HG03521 (cell line): ENCODE measurements around the gene STK32C.

Experiments
- ATAC-seq: cut with Tn5 transposase; IDR thresholded peaks from one replicate; pipeline ENCODE4 v1.9.1; 2021; ENCODE audit warnings: mild to moderate bottlenecking, moderate library complexity; ENCODE audit not compliant: unreplicated experiment

The STK32C gene

DNA sequence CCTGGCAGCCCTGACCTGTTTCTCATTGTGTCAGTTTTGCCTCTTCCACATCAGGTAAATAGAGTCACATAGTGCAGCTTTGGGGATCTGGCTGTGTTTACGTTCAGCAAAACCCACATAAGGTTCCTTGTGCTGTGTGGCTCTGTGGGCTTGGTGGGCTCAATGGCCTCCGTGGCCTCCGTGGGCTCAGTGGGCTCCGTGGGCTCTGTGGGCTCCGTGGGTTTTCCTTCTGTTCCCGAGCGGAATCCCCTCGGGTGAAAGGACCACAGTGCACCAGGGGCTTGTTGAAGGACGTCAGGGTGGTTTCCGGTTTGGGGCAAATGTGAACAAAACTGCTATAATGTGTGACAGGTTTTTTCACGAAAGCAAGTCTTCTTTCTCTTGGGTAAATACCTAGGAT is 133.5 kb downstream of the STK32C start:
- ATAC-seq = no peak

DNA sequence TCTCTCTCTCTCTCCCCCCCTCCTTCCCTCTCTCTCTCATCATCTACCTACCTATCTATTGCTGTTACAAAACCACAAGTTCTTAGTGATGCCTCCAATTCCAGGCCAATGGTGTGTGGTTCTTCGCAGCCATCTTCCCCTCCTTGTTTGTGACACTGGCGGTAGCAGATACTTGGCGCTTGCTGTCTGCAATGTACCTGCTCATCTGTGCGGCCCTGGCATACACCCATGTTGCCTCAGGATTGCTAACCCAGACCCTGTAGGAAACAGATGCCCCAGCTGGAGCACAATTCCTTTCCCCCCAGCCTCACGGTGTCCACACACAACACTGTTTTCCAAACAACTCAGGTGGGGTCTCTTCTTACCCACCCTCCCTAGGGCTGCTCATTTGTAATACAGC is 134.6 kb downstream of the STK32C start:
- ATAC-seq = no peak

DNA sequence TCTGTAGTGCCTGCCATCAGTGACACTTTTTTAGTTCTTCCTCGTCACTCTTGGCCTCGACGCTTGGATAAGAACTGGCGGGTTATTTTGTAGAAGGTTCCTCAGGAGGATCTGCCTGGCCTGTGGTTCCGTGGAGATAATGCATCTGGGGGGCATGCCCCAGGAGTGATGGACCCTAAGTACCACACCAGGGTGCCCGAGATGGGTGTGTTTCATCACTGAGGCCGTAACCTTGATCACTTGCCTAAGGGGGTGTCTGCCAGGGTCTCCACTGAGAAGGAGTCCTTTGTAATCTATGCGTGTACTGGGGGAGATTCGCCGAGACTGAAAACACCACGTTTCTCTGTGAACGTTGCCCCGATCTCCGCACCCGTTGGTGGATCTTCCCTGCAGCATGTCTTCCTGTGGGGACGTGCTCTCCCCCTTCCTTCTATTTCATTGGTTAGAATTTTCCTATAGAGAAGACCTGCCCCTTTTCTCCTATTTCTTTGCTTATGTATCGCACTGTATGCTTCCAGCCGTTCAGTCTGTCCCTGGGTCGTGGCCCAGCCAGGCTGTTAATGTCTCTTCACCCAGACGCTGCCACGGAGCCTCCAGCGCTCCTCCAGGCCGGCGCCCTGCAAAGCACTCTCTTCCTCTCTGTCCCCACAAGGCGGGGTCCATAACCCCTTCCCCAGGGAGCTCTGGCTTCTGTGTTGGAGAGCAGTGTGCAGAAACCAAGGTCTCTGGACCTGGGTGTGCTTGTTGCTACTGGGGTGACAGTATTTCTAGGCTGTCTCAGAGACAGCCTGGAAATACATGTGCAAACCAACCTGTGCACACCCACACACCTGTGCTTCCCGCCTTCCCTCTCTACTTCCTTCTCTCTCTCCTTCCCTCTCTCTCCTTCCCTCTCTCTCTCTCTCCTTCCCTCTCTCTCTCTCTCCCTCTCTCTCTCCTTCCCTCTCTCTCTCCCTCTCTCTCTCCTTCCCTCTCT is 135.4 kb downstream of the STK32C start:
- ATAC-seq = no peak

DNA sequence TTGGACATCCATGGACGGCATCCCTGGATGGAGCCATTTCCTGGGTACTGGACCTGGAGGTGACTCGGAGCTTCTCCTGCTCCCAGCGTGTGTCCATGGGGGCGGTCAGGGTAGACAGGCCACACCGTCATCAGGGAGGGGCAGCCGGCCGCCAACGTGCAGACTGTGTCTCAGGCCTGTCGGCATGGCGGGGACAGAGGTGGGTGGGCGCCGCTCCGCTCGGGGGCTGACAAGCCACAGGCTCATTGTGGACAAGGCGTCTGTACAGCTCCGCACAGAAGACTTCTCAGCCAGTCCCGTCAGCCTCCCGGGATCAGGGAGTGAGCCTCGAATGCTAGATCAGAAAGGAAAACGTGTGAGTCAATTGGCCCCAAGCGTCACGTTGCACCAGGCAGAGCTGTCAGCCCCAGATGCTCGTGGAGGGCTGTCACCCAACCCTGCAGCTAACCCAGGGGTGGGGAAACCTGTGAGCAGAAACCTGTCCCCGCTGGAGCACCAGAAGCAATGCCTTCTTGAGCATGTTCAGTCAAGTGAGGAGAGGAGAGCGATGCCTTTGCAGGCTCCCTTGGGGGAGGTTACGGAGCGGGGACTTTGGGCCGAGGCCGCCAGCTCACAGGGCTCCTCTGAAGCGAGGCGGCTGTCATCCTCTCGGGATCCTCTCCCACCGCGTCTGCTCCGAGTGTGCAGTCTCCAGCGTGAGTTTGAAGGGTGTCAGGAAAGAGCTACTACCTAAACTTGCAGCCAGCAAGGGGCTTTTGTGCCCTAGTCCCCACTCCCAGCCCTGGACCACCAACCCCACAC is 137.0 kb downstream of the STK32C start:
- ATAC-seq = no peak

DNA sequence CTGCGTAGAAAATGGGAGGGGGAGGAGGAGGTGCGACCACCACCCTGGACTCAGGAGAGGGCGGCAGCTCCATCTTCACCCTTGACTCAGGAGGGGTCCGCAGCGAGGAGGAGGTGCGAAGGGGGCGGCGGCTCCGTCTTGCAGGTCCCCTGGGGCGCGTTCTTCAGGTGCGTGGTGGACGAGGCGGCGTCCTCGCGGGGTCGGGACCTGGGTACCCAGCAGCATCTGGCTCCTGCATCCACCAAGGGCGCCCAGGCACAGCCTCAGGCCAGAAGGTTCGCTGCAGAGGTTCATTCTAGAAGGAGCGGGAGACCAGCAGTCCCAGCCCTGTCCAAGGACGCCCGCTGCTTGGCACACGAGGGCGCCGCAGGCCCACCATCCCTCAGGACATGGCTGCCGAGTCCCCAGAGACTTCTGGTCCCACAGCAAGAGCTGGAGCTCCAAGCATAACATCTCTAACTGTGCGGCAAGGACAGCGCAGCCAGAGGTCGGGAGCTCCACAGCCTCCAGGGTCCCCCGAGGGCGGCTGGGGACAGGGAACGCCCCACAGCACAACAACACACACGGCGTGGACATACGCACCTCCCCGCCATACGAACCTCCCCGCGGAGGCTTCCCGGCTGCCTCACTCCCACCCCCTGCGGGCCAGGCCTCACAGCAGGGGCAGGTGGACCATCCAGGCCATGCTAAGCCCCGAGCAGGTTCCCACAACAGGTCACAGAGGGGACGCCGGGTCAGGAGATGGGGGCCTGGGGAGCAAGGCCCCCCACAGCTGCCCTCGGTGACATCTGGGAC is 137.8 kb downstream of the STK32C start:
- ATAC-seq = no peak

DNA sequence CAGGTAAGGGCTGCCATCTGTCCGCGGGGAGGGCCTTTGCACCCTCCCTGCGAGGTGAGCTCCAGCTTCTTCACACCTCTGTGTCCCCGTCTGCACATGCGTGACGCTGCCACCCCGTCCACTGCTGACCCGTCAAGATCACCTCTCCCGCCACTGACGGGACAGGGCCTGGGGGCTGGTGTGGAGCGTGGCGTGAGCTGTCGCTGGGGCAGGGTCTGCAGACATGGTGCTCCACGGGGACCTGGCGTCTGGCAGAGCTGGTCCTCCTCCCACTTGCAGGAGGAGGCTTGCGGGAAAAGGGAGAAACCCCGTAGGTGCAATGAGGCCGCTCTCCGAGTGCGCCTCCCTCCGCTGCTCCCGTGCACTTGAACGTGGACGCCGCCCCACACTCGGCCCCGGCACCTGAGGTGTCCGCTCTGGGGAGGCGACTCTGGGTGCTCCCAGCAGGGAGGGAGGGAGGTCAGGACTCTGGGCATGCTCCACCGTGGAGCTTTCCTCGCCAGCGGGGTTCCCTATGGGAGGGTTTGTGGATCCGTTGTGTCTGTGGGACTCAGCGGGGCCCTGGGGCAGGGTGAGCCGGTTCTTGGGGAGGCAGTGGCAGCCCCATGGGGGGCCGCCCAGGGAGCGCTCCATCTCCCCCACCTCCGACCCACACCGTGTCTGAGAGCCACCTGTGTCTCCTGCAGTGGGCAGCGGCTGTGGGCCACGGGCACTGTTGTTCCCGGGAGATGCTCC is 138.6 kb downstream of the STK32C start:
- ATAC-seq = no peak

DNA sequence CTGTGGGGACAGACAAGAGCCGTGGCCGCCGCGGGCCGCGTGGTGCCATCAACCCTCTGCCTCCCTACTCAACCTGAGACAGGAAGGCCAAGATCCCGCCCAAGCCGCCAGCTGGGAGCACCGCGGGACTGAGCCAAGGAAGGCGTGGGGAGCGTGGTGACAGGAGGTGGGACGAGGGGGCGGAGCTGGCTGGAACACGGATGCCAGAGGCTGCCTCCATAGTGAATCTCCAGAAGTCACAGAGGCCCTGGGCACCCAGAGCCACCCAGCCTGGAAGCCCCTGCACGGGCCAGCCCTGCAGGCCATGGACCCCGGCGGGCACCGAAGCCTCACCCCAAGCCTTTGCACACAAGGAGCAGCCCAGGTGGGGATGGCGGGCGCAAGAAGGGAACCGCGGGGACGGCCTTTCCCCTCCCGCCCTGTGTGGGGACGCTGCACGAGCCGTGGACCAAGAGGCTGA is 139.1 kb downstream of the STK32C start:
- ATAC-seq = no peak

DNA sequence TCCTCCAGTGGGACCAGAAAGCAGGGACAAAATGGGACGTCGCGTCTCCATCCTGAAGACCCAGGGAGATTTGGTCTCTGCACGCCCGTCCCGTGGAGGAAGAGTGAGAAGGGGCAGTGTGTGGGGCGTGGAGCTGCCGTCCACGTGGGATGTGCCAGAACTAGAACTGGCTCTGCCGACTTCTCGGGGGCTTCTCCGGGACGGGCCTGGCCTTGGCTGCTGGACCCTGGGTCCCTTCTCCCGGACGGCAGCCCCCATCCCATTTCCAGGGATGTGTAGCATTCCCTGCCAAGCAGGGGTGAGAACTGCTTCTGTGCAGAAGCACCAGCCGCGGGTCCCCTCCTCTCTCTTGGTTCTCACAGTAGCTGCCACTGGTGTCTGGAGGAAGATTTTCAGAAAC is 139.8 kb downstream of the STK32C start:
- ATAC-seq = no peak

DNA sequence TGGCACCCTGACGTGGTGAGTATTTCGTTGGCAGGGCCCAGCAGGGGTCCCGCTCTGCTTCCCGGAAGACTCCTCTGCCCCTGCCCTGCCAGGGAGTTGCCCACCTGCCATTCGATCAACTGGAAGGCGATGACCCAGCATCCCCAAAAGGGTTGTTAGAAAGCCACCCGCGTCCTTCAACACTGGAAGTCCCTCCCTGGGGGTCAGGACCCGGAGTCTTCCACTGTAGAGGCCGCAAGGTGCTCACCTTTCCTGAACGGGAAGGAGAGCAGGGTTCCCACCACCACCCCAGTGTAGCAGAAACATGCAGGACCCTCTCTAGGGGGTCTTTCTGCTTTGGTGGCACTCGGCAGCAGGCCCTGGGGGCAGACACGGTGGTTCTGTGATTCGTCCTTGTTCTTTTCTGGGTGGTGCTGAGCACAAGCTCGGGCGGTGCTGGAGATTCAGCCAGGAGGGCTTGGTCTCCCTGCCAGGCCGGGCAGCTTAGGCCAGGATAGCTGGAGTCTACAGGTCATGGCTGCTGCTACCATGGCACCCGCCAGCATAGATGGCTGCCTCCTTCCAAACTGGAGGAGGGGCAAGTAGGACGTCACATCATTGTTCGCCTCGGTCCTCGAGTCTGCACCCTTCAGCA is 140.6 kb downstream of the STK32C start:
- ATAC-seq = no peak

DNA sequence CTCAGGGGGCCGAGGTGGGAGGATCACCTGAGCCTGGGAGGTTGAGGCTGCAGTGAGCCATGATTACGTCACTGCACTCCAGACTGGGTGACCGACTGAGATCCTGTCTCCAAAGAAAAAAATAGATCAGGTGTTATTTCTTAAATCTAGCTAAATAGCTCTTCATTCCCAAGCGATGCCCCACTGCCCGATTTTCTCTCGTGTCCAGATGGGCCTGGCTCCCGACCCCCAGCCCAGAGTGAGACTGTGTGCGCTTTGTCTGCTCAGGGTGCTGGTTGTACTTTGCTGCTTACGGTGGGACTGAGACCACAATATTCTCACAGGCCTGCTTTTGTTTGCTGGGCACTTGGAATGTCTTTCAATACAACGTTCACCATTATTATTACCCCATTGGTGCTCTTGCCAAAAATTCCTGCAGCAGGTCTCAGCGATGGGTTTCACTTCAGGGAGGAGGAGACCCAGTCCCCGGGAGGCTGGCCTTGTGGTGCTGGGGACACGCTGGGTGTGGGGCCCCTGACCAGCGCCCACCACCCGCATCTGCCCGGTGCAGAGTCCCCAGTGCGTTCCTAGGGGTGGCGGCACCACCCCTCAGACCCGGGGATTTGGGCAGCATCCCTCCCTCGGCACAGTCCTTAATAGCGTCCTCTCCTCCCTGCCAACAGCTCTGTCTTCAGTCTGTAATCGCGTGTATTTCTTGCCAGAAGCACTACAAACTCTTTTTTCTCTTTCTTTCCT is 141.4 kb downstream of the STK32C start:
- ATAC-seq = no peak

DNA sequence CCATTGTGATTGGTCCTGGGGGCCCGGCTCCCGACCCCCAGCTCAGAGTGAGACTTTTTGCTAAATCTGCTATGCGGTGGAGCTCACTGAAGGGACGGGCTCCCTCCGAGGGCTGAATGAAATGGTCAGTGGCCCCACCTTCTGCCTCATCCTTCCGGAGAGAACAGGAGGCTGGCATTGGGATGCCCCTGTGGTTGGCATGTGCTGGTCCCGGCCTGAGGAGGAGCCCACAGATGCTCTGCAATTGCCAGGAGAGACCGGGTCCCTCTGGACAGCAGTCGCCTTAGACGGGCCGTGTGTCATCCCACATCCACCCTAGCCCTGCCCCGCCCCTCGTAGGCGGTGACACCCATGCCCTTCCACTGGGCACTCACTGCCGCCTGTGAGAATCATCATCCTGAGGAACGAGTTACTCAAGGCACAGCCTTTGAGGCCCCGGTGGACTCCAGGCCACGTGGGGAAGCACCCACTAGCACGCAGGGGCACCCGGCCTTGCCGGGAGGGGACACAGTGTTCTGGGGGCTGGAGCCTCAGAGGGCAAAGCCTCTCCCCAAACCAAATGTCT is 142.3 kb downstream of the STK32C start:
- ATAC-seq = no peak

DNA sequence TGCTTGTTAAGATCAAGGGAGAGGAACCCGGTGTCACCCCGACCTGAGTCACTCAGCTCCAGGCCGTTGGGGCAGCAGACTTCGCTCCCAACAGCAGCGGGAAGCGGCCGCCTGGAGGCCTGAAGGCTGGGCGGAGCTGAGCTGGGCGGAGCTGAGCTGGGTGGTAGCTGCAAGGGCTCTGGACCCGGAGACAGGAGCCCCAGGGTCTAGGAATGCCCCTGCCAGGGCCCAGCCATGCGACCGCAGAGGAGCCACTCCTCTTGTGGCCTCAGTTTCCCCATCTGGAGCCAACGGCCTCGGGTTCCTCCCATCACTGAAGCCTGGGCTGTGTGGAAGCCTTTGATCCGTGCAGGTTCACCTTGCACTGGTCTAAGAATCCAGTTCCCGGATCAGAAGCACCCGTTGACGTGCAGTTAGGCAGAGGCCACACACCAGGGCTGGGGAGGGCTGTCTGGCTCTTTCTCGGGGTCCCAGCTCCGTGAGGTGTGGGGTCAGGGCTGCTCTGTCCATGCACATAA is 142.9 kb downstream of the STK32C start:
- ATAC-seq = no peak

DNA sequence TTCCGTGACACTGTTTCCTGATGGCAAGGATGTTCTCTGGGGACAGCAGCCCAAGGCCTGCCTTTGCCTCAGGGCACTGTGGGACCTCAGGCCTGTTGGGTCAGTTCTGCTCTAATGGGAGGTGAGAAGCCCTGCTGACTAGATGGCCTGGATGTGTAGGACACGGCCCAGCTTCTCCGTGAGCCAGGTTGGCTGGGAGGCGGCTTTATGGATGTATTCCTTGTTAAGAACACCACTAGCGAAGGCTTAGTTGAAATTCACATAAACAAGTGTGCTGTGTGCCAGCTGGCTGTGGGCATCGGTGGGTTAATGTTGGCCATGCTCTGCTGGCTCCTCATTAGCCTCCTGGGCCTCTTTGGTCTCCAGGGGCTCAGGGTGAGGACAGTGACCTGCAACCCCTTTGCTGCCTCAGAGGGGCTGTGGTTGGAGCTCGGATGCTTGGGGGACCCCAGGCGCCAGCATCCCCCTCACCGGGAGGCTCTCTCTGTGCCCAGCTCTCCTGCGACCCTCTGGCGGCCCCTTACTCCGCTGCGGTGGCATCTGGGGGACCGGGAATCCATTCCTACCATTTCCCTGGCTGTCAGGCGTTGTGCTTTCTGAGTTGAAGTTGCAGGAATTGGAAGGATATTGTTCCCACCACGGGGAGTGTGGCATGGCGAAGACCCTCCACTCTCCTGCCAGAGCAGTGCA is 143.8 kb downstream of the STK32C start:
- no peak for ATAC-seq

DNA sequence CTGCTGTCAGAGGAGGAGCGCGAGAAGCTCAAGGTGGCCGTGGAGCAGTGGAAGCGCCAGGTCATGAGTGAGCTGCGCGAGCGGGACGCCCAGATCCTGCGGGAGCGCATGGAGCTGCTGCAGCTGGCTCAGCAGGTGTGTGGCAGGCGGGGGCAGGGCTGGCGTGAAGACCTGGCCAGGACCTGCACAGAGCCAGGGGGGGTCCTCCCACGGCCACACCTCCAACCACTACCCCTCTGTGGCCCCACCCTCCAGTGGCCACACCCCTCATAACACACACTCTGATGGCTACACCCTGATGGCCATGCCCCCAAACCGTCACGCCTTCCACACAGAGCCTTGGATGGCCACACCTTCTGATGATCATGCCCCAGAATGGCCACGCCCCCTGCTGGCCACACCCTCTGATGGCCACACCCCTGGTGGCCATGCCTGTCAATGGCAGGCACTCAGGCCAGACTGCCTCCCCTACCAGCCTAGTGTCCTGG is 144.4 kb downstream of the STK32C start:
- ATAC-seq = peak; percentile 45

DNA sequence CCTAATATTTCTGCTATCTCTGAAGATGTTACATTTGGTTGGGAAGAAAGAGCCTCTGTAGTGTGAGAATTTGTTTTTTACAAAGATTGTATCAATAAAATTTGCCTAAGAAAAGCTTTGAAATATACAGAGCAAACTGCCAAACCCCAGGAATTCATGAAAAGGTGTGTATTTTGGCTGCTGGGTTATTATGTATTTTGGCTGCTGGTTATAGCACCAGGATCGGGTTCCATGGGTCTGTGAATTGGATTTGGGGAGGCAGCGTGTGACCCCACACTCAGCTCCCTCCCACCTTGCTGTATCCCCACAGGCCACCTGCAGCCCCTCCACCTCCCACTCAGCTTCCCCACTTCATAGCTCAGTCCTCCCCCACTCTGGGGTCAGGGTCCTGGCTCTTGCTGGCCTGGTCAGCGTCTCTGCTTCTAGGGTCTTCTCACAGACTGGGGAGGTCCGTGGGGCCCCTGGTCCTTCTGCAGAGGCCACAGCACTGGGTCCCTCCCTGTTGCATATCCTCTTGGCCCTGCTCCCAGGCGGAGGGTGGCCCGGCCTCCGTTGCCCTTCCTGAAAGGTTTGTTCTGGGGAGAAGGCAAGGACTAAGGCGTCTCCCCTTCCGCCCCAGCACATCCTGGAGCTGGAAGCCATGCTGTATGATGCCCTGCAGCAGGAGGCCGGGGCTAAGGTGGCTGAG is 145.0 kb downstream of the STK32C start:
- ATAC-seq = no peak

DNA sequence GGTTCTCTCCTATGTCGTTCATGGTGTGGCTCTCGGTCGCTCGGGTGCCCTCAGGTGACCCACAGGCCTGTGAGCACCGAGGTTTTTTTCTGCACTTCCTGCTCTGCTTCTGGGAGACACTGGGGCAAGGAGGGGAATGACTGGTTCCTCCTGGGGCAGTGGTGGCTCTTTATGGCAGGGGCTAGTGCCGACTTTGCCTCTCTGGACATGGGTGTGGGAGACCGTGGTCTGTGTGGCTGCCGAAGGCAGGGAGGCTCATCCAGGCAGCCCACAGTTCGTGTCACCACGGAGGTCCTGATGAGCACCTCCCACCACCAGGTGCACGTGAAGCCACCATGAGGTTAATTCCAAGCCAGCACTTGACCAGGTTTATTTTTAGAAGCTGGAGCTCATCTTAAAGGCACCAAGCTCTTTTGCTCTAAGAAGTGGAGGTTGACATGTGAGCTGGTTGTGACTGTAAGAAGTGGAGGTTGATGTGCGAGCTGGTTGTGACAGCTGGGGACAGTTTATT is 145.7 kb downstream of the STK32C start:
- ATAC-seq = no peak
